Smooth muscle cell (in vitro differentiated cells): ENCODE measurements around the gene HM13. TPM values are rescaled to one million over a fixed set of nuclear protein-coding genes. Genes with fewer than 3 reads are reported as not detected.

ENCODE experiments used
- DNase-seq: peaks from one replicate; lab custom pipeline; 2025; ENCODE audit not compliant: unreplicated experiment; lab: John Stamatoyannopoulos, UW
- H2AFZ ChIP-seq: fragments of 200-600 bp; sonication (generic); 2 replicates; pipeline ENCODE4 v1.6.0; 2016; ENCODE audit warnings: antibody characterized with exemption, low read depth, mild to moderate bottlenecking
- H3F3A ChIP-seq: fragments of 200-600 bp; sonication (generic); 2 replicates; pipeline ENCODE4 v1.6.0; 2017; ENCODE audit warnings: antibody characterized with exemption, low read depth
- H3K27ac ChIP-seq: fragments of 200-600 bp; sonication (generic); 2 replicates; pipeline ENCODE4 v1.5.1; 2016; ENCODE audit warnings: low read depth, mild to moderate bottlenecking
- H3K27me3 ChIP-seq: fragments of 200-600 bp; sonication (generic); 2 replicates; pipeline ENCODE4 v1.6.1; 2016; ENCODE audit warnings: low read depth, mild to moderate bottlenecking
- H3K36me3 ChIP-seq: fragments of 200-600 bp; sonication (generic); 2 replicates; pipeline ENCODE4 v1.5.1; 2016; ENCODE audit warnings: low read depth
- H3K4me1 ChIP-seq: fragments of 200-600 bp; sonication (generic); 2 replicates; pipeline ENCODE4 v1.5.1; 2016; ENCODE audit warnings: low read depth
- H3K4me2 ChIP-seq: fragments of 200-600 bp; sonication (generic); 2 replicates; pipeline ENCODE4 v1.6.0; 2016; ENCODE audit warnings: mild to moderate bottlenecking
- H3K4me3 ChIP-seq: fragments of 200-600 bp; sonication (generic); 2 replicates; pipeline ENCODE4 v1.5.1; 2016; ENCODE audit warnings: mild to moderate bottlenecking
- H3K79me2 ChIP-seq: fragments of 200-600 bp; sonication (generic); 2 replicates; pipeline ENCODE4 v1.6.0; 2016; ENCODE audit warnings: low read depth, mild to moderate bottlenecking
- H3K9ac ChIP-seq: fragments of 200-600 bp; sonication (generic); 2 replicates; pipeline ENCODE4 v1.6.0; 2016; ENCODE audit warnings: low read depth
- H3K9me3 ChIP-seq: fragments of 200-600 bp; sonication (generic); replicated peaks from 2 replicates; pipeline ENCODE4 v1.5.1; 2016; ENCODE audit warnings: low read depth
- H4K20me1 ChIP-seq: fragments of 200-600 bp; sonication (generic); 2 replicates; pipeline ENCODE4 v1.6.0; 2016; ENCODE audit warnings: low read depth
- CTCF ChIP-seq: fragments of 200-600 bp; sonication (generic); IDR thresholded peaks from 2 replicates; pipeline ENCODE4 v1.5.1; 2017; ENCODE audit warnings: borderline replicate concordance, mild to moderate bottlenecking, antibody characterized with exemption; ENCODE audit not compliant: insufficient read depth, poor library complexity, severe bottlenecking
- WGBS: methylation state at CpG from one replicate; pipeline ENCODE4 v1.1.7; 2016; ENCODE audit warnings: low lambda C conversion rate; 5-methylcytosine and 5-hydroxymethylcytosine counted together
- polyA plus RNA-seq: library from polyadenylated mRNA; unstranded; fragments of >200 nt; fragmentation: Nextera tagmentation; extraction: Ambion mirVana; gene quantifications from 2 replicates; pipeline ENCODE4 v1.2.1, GENCODE V29; 2016
- total RNA-seq: library from RNA; depleted of rRNA; stranded (reverse); fragments of >200 nt; gene quantifications from 2 replicates; pipeline ENCODE4 v1.2.3, GENCODE V29; 2014

Gene HM13
- total and polyA plus RNA-seq, 2 experiments from 2014 or later = 210 to 336 TPM

GRCh38 chr20:31560746-31561598 lies 46.7 kb downstream of the HM13 start:
- peaks cover 5% of the 10 kb centered on the region for H3K4me1 ChIP-seq
- H3F3A ChIP-seq = peaks cover 49% of the 10 kb centered on the region
- no peaks in the 10 kb centered on the region for H4K20me1 ChIP-seq
- peak overlapping the region; percentile 53 for H3K4me2 ChIP-seq
- peak overlapping the region; percentile 95 for H3K27ac ChIP-seq
- no peak for DNase-seq
- H3K36me3 ChIP-seq = peaks cover 4% of the 10 kb centered on the region
- H3K9ac ChIP-seq = peak overlapping the region; percentile 78
- no peaks in the 10 kb centered on the region for H3K79me2 ChIP-seq
- 30% methylated on average over 7 of the region's 7 CpGs for WGBS
- H3K4me3 ChIP-seq = no peak overlapping the region
- no peaks in the 10 kb centered on the region for H3K9me3 ChIP-seq
- no peak for TF ChIP-seq CTCF
- no peak overlapping the region for H2AFZ ChIP-seq
- H3K27me3 ChIP-seq = no peaks in the 10 kb centered on the region

- TF ChIP-seq CTCF = no peak
- no peaks in the 10 kb centered on the region for H3K79me2 ChIP-seq
- H3K27ac ChIP-seq = peak overlapping the region; percentile 95
- no peak overlapping the region for H2AFZ ChIP-seq
- H3F3A ChIP-seq = peaks cover 55% of the 10 kb centered on the region
- H3K4me2 ChIP-seq = no peak overlapping the region
- peaks cover 5% of the 10 kb centered on the region for H3K4me1 ChIP-seq
- H3K27me3 ChIP-seq = no peaks in the 10 kb centered on the region
- H3K4me3 ChIP-seq = no peak overlapping the region
- 79% methylated on average over 1 of the region's 1 CpG for WGBS
- no peaks in the 10 kb centered on the region for H4K20me1 ChIP-seq
- no peak overlapping the region for H3K9ac ChIP-seq
- no peak for DNase-seq
- H3K36me3 ChIP-seq = peaks cover 4% of the 10 kb centered on the region
- H3K9me3 ChIP-seq = no peaks in the 10 kb centered on the region
Measured at GRCh38 chr20:31562241-31562640, 48.0 kb downstream of the HM13 start.

GRCh38 chr20:31564284-31564683 lies 50.0 kb downstream of the HM13 start:
- H3K4me3 ChIP-seq = no peak overlapping the region
- no peak for TF ChIP-seq CTCF
- no peaks in the 10 kb centered on the region for H3K9me3 ChIP-seq
- no peak overlapping the region for H3K9ac ChIP-seq
- peaks cover 4% of the 10 kb centered on the region for H3K36me3 ChIP-seq
- no peak for DNase-seq
- H4K20me1 ChIP-seq = no peaks in the 10 kb centered on the region
- WGBS = 88% methylated on average over 6 of the region's 6 CpGs
- H3K27ac ChIP-seq = no peak overlapping the region
- H3K4me2 ChIP-seq = no peak overlapping the region
- H3K27me3 ChIP-seq = no peaks in the 10 kb centered on the region
- peaks cover 63% of the 10 kb centered on the region for H3F3A ChIP-seq
- no peak overlapping the region for H2AFZ ChIP-seq
- H3K79me2 ChIP-seq = no peaks in the 10 kb centered on the region
- peaks cover 5% of the 10 kb centered on the region for H3K4me1 ChIP-seq
